Peyer's patch (tissue), 4 donors: ENCODE data around the gene BARX2. TPM values are rescaled to one million over a fixed set of nuclear protein-coding genes. Genes with fewer than 3 reads are reported as not detected.

ENCODE experiments used
- DNase-seq, 3 donors: peaks; one replicate each; pipeline ENCODE4 v3.0.0-alpha.2; 2017 to 2019
- H3K27ac ChIP-seq, 4 donors: fragments of 200-600 bp; sonication (generic); one replicate each; pipeline ENCODE4 v1.5.1; 2016 to 2019
- H3K27me3 ChIP-seq, 2 donors: fragments of 200-600 bp; sonication (generic); one replicate each; pipeline ENCODE4 v1.5.1; 2019
- H3K36me3 ChIP-seq, 3 donors: fragments of 200-600 bp; sonication (generic); one replicate each; pipeline ENCODE4 v1.5.1; 2016 to 2019
- H3K4me1 ChIP-seq, 4 donors: fragments of 200-600 bp; sonication (generic); one replicate each; pipeline ENCODE4 v1.5.1; 2016 to 2019
- H3K4me3 ChIP-seq, 4 donors: fragments of 200-600 bp; sonication (generic); 1 replicate in 3 of 4; 2 replicates in 1 of 4; pipeline ENCODE4 v1.5.1; 2016 to 2019; ENCODE audit warnings: mild to moderate bottlenecking in 1 of 4
- H3K9me3 ChIP-seq, 4 donors: fragments of 200-600 bp; sonication (generic); one replicate each; pipeline ENCODE4 v1.5.1; 2016 to 2019; ENCODE audit warnings: mild to moderate bottlenecking in 1 of 4
- CTCF ChIP-seq, 6 experiments: fragments of 450-650 bp in 4 of 6; fragments of 200-600 bp in 2 of 6; sonication (generic) in 1 of 6; IDR thresholded peaks; one replicate each; pipeline ENCODE4 v1.5.1; 2017 to 2019; ENCODE audit warnings: antibody characterized with exemption in 6 of 6, mild to moderate bottlenecking in 3 of 6, moderate library complexity in 1 of 6
- POLR2A ChIP-seq, 2 donors: fragments of 450-650 bp; IDR thresholded peaks; one replicate each; pipeline ENCODE4 v1.5.1; 2017; ENCODE audit warnings: antibody characterized with exemption in 2 of 2, mild to moderate bottlenecking in 2 of 2, moderate library complexity in 2 of 2
- total RNA-seq, 4 donors: library from RNA; depleted of rRNA; stranded (reverse); fragments of >200 nt; gene quantifications; one replicate each; pipeline ENCODE4 v1.1.0, GENCODE V29; 2016

The BARX2 gene
- total RNA-seq, 4 donors from 2014 or later = 1.7 to 19.8 (median 15.7) TPM

GRCh38 chr11:129458756-129459535 lies 83.3 kb downstream of the BARX2 start:
- H3K4me1 ChIP-seq = peaks cover 0 to 7% (median 2%) of the 10 kb centered on the region in 4 donors
- DNase-seq = no peak
- no peak overlapping the region for H3K27ac ChIP-seq
- H3K27me3 ChIP-seq = no peaks in the 10 kb centered on the region
- no peaks in the 10 kb centered on the region for H3K9me3 ChIP-seq
- no peaks in the 10 kb centered on the region for H3K36me3 ChIP-seq
- TF ChIP-seq CTCF (IDR thresholded peaks at IDR 0.05) (no peak), POLR2A (IDR thresholded peaks at IDR 0.05) (no peak)
- no peak overlapping the region for H3K4me3 ChIP-seq

DNA sequence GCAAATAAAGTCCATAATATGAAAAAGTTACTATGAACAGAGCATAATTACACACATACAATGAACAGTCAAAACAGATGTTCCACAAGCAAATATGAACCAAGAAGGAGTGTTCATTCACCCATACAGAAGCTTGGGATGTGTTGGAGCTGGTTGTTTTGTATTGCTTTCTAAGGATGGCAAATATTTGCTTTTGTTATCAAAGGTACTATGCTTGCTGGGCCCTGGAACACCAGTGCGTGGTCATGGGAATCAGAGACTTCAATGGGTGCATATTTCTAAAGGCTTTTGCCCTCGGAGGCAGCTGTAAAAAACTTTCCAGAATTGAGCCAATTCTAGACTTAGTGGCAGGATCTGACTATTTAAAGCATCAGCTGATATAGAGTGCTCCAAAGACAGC lies 85.1 kb downstream of the BARX2 start:
- Histone ChIP-seq H3K27ac (no peak overlapping the region), H3K9me3 (no peaks in the 10 kb centered on the region), H3K4me3 (no peak overlapping the region), H3K27me3 (no peaks in the 10 kb centered on the region), H3K4me1 (peaks cover 0 to 7% (median 2%) of the 10 kb centered on the region in 4 donors), H3K36me3 (no peaks in the 10 kb centered on the region)
- no peak for TF ChIP-seq POLR2A (IDR thresholded peaks at IDR 0.05)
- TF ChIP-seq CTCF (IDR thresholded peaks at IDR 0.05) = no peak
- DNase-seq = no peak

DNA sequence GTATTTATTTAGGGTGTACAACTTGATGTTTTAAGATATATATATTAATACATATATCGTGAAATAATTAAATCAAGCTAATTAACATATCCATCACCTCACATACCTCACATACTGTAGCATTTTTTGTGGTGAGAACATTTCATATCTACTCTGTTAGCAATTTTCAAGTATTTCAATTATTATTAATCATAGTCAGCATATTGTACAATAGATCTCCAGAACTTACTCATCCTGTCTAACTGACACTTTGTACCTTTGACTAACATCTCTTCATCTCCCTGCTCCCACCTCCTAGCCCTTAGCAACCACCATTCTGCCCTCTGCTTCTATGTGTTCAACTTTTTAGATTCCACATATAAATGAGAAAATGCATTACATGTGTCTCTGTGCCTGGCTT lies 108.4 kb downstream of the BARX2 start:
- Histone ChIP-seq H3K27ac (no peak overlapping the region), H3K4me3 (no peak overlapping the region), H3K9me3 (no peaks in the 10 kb centered on the region), H3K4me1 (no peaks in the 10 kb centered on the region), H3K27me3 (no peaks in the 10 kb centered on the region), H3K36me3 (no peaks in the 10 kb centered on the region)
- no peak for TF ChIP-seq POLR2A (IDR thresholded peaks at IDR 0.05)
- TF ChIP-seq CTCF (IDR thresholded peaks at IDR 0.05) = no peak
- no peak for DNase-seq

DNA sequence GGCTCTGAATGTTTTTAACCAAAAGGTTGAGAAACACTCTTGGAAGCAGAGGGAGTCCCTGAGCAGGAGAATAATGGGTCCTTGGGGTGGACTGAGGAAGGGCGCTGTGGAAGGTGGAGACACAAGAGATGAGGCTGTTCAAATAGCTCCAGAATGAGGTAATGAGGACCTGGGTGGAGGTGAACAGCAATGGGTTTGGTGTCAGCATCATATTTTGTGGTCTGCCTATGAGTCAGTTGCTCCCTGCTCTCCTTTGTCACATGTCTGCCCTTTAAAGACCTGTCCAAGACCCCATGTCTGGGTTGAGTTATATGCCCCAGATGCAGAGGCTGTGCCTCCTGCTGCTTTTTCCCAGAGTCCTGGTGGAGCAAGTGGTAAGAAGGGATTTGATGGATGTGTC lies 113.6 kb downstream of the BARX2 start:
- Histone ChIP-seq H3K27ac (no peak overlapping the region), H3K4me1 (no peaks in the 10 kb centered on the region), H3K36me3 (no peaks in the 10 kb centered on the region), H3K27me3 (no peaks in the 10 kb centered on the region), H3K4me3 (no peak overlapping the region), H3K9me3 (no peaks in the 10 kb centered on the region)
- no peak for DNase-seq
- no peak for TF ChIP-seq CTCF (IDR thresholded peaks at IDR 0.05)
- TF ChIP-seq POLR2A (IDR thresholded peaks at IDR 0.05) = no peak

DNA sequence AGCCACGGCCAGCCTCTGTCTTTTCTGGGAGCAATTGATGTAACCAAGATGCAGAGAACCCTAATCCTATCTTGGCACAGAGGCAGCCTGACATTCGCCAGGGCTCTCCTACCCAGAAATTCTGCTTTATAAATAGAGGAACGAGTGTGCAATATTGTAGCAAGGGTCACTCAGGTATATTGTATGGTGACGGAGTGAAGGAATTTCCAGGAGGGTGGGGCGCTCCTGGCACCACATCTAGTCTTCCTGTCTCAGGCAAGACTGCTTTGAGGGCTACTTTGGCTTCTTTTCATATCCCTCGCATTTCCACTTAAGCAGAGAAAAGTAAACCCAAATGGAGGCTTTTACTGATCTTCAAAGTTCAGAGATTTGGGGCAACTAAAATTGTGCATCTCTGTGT lies 114.4 kb downstream of the BARX2 start:
- Histone ChIP-seq H3K9me3 (no peaks in the 10 kb centered on the region), H3K4me1 (no peaks in the 10 kb centered on the region), H3K27me3 (no peaks in the 10 kb centered on the region), H3K4me3 (no peak overlapping the region), H3K27ac (no peak overlapping the region), H3K36me3 (no peaks in the 10 kb centered on the region)
- DNase-seq = no peak
- no peak for TF ChIP-seq POLR2A (IDR thresholded peaks at IDR 0.05)
- no peak for TF ChIP-seq CTCF (IDR thresholded peaks at IDR 0.05)
